NCI-H69 (cell line): ENCODE results near the gene GNAO1.
"Not testable (repeated sequence)": the region's sequence is repeated elsewhere in the genome, so short reads cannot be mapped to it uniquely, and the experiment has no call there.

Source experiments
- DNase-seq: peaks from one replicate; lab custom pipeline; 2025; lab: John Stamatoyannopoulos, UW

The GNAO1 gene

DNA sequence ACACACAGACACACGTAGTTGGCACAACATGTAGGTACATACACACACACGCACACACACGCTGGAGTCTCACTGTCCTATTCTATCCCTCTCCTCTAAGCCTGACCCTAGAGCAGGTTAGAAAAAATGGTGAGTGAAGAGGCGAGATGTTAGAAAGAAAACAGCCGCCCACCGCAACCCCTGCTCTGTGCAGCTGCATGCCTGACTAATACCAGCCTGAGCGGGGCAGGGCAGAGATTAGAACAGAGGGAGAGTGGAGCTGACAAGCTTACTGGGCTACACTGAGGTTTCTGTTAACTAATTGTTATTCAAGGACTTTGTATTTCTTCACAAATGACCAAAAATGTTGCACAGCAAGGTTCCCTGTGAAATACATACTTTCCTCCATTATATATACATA, 174.3 kb downstream of the GNAO1 start:
- DNase-seq = no peak

DNA sequence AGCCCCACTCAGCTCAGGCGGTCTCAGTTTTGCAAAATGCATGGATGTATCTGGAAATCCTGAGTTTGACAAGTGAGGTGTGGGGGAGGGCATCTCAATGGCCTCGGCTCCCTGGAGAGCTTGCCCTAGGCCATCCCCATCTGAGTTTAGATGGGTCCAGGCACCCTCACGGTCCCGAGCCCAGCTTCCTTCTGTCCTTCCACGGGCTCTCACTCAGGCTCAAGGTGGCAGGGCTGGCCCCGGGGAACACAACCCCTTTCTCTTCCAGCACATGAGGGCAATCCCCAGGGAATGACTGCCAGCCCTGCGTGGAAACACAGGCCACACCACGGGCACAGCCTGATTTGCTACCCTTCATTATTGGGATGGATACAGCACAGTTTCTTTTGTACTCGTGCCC, 175.7 kb downstream of the GNAO1 start:
- DNase-seq = no peak

DNA sequence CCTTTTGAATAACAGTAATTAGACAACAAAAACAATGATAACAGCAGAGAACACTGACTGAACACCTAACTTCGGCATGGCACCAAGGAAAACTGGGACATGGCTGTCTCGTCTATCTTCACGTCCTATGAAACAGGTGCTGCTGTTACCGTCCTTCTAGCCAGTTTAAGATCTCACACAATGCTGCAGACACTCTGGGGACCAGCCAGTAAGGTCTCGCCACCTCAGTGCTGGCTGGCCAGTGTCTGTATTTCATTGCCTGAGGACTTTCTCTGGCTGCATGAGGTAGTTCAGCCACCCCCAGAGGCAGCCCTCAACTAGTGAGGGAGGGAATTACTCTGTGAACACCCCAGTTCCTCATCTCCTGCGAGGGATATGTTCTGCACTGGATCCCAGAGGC, 176.5 kb downstream of the GNAO1 start:
- no peak for DNase-seq

DNA sequence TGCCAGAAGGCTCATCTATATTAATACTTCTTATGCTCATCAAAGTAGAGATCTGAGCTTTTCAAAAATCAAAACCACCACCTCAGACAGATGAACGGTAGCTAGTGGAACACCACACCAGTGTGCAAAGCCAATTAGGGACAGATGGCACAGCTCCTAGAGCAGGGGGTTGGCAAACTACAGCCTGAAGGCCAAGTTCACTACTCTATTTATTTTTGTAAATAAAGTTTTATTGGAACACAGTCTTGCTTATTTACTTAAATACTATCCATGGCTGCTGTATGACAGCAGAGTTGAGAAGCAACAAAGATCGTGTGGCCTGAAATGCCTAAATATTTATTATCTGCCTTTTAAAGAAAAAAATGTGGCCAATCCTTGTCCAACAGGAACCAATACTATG, 177.3 kb downstream of the GNAO1 start:
- no peak for DNase-seq

DNA sequence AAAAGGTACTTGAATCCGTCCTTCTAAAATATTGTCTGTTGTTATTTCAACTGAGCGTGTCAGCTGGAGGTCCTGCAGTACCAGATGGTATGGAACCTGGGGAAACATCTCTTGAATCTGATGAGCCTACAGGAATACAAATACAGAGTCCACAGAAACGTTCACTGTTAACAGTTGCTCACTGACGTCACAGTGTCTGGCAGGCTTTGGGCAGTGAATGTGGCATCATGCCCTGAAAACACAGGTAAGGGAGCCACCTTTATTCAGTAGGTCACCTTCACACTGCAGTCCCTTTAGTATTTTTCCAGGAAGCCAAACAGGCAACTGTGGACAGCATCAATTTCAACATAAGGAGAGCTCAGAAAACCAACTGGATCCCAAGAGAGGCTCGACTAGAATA, 177.9 kb downstream of the GNAO1 start:
- peak; percentile 17 for DNase-seq

DNA sequence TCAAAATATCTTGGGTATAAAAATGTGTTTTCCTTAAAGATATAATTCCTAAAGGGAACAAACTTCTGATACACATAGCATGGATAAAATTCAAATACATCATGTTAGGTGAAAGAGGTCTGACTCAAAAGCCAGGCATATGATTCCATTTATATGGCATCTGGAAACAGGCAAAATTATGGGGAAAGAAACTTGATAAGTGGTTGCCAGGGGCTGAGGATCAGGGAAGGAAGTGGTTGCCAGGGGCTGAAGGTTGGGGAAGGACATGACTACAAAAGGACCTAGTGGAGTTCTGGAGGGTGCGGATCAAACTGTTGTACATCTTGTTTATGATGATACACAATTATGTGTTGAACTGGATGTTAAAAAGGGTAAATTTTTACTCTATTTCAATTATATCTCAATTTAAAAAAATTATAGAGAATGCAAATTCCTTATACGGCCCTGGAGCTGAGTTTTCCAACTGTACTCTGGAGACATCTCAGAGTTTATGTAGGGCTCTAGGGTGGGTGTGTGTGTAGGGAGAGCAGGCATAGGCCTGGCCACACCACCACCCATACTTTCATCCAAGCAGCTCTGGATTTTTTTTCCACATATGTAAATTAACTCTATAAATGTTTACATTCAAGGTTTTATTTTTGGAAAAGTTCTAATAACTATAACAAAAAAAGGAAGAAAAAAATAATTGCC, 179.0 kb downstream of the GNAO1 start:
- DNase-seq = no peak

DNA sequence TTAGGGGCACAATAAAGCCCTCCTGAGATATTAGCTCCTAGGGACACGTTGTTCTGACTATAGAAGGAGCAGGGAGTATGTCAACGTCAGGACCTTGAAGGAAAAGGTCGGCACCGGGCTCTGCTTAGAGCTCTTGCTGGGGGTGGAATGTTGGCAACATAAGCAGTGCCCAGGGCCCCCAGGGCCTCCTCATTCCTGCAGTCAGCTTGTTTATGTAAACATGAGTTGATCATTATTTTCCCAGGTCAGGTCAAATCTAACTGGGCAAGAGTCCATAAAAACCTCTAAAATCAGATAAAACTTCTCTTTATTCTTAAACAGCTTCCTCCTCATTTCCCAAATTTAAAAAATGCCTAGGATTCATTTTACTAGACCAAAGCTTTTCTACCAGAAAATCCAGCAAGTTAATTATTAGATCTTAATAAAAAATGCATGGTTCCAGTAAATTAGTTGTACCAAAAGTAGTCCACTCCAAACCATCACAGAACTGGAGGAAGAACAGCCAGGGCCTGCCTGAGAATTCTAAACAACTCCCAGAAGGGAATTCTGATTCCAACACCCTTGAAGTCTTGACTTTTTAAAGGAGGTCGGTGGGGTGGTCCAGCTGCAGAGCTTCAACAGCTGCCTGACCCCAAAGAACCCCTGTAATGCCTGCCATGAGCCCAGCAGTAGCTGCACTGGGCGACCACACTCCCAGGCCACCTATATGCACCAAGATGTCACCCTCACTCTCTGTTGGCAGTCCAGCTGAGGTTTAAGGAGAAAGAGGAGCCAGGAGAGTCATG, 179.8 kb downstream of the GNAO1 start:
- no peak for DNase-seq

DNA sequence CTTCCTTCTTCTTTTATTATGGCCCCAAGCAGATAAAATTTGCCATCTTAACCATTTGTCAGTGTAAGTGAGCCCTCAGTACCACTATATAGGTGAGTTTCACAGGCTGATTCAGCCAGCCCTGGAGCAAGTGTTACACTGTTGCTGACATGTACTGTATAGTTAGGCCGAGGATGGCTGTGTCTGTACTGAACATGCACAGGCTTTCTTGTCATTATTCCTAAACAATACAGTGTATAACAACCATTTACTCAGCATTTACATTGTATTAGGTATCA, 180.3 kb downstream of the GNAO1 start:
- DNase-seq = no peak

DNA sequence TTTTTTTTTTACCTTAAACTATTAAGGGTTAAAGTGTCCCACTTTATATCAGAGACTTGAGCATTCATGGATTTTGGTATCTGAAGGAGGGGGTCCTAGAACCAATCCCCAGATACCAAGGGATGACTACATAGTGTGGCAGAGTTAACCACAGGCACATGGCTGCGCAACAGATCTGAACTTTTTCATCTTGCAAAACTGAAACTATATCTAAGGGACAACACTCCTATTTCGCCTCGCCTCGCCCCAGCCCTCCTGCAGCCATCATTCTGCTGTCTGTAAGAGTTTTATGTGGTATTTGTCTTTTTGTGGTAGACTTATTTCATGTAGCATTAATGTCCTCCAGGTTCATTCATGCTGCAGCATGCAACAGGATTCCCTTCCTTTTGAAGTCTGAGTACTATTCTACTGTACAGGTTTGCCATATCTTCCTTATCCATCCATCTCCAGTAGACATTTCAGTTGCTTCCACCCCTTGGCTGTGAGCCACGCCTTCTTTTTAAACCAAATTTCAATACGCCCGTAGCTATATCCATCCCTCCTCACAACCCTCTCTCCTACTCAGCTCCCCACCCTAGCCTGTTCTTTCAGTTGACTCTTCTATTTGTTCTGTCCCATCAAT, 180.8 kb downstream of the GNAO1 start:
- no peak for DNase-seq

DNA sequence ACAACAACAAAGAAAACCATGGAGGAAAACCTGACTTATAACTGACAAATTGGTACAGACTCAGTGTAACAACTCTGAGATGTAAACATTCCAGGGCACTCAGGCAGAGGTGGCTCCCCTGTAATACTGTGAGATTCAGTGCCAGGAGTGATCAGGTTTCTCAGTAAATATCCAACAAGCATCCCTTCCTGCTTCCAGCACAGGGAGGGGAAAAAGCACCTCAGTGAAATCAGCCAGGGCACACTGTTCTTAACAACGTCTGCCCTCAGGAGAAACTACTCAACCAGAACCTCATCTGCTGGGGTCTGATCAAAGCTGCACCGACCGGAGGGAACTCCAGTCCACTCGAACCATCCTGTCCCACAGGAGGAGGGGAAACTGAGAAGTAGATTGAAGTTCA, 181.7 kb downstream of the GNAO1 start:
- DNase-seq = peak; percentile 4

DNA sequence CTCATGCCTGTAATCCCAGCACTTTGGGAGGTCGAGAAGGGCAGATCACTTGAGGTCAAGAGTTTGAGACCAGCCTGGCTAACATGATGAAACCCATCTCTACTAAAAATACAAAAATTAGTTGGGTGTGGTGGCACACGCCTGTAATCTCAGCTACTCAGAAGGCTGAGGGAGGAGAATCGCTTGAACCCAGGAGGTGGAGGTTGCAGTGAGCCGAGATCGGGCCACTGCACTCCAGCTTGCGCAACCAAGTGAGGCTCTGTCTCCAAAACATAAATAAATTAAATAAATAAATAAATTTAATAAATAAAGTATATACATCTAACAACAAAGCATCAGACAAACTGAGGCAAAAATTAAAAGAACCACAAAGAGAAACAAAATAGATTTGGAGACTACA, 184.5 kb downstream of the GNAO1 start:
- DNase-seq = not testable (repeated sequence)

DNA sequence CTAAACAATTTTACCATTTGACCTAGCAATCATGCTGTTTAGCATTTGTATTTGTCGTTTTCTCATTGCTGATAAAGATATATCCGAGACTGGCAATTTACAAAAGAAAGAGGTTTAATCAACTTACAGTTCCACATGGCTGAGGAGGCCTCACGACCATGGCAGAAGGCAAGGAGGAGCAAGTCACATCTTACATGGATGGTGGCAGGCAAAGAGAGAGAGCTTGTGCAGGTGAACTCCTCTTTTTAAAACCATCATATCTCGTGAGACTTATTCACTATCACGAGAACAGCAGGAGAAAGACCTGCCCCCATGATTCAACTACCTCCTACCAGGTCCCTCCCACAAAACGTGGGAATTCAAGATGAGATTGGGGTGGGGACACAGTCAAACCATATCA, 187.8 kb downstream of the GNAO1 start:
- DNase-seq = not testable (repeated sequence)

DNA sequence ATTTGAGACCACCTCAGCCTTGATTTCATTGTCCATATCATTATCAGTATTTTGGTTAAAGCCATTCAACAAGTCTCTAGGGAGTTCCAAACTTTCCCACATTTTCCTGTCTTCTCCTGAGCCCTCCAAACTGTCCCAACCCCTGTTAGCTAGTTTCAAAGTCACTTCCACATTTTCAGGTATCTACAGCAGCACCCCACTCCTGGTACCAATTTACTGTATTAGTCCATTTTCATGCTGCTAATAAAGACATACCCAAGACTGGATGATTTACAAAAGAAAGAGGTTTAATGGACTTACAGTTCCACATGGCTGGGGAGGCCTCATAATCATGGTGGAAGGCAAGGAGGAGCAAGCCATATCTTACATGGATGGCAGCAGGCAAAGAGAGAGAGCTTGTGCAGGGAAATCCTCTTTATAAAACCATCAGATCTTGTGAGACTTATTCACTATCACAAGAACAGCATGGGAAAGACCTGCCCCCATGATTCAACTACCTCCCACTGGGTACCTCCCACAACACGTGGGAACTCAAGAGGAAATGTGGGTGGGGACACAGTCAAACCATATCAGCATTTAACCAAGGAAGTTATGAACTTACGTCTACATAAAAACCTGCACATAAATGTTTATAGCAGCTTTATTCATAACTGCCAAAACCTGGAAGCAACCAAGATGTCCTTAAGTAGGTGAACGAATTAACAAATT, 189.6 kb downstream of the GNAO1 start:
- DNase-seq = not testable (repeated sequence)

DNA sequence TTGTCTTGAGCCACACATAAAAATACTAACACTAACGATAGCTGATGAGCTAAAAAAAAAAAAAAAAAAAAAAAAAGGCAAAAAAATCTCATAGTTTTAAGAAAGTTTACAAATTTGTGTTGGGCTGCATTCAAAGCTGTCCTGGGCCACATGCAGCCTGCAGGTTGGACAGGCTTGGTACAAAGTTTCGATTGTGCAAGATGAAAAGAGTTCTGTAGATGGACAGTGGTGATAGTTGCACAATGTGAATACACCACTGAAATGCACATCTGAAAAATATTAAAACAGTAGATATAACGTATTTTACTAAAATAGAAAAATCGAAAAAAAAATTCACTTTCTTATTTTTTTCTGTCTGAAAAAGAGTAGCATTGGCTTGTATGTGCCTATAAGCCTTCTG, 191.2 kb downstream of the GNAO1 start:
- no peak for DNase-seq

DNA sequence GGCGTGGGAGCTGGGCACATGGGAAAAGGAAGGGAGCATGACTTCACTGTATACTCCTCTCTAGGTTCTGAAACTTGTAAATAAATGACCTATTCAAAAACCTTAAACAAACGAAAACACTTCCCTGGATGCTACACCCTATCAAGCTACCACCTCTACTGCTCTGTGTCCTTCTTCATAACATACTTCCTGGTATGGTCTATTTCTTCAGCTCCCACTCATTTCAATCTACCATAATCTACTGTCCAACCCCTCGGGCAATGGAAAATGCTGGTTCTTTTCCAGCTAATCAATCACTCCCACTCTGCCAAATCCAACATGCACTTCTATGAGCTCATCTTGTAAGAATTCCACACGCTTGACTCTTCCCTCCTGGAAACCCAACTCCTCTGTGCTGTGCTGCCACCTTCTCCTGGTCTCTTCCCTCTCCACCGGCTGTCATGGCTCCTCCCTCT, 191.6 kb downstream of the GNAO1 start:
- no peak for DNase-seq

DNA sequence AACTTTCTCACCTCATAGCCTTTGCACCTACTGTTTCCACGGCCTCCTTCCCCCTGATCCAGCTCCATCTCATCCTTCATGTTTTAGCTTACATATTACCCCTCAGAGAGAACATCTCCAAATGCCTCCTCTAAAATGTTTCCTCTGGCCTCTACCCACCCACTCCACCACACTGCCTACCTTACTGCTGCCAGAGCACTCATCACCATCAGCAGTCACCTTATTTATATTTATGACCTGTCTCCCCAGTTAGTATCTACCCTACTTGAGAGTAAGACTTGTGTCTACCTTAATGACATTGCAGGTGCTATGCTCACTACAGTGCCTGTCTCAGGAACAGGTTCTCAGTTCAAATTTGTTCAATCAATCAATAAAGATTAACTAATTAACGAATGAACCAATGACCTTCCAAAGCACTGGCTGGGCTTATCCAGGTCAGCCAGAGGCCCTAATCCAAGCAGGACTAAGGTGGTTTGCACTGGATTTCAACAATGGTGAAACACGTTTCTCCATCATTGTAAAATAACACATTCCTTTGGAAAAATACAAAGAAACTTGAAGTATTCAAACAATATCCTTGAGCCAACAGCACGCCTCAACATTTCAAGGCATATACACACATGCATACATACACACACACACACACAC, 192.9 kb downstream of the GNAO1 start:
- no peak for DNase-seq

DNA sequence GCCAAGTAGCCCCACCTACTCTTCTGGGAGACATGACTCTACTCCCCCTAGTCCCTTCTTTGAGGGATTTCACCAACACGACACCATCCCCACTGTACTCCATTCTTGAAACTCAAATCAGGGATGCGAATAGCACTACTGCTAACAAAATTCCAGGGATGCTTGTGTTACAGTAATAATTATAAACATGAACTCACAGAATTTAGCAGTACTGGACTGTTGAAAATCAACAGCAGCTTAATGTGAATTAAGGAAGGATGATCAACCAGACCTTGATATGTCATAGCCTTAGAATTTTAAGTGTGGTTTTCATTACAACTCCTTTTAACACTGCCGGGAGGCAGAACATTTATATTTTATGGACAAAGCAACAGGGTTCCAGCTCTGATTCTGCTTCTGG, 196.1 kb downstream of the GNAO1 start:
- no peak for DNase-seq

DNA sequence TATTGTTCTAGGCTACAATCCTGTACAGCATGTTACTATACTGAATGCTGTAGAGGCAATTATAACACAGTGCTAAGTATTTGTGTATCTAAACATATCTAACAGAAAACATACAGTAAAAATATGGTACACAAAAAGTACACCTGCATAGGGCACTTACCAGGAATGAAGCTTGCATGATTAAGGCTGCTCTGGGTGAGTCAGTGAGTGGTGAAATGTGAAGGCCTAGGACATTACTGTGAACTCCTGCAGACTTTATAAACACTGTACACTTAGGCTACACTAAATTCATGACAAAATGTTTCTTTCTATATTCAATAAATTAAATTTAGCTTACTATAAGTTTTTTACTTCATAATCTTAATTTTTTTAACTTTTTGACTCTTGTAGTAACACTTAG, 196.9 kb downstream of the GNAO1 start:
- DNase-seq = no peak

DNA sequence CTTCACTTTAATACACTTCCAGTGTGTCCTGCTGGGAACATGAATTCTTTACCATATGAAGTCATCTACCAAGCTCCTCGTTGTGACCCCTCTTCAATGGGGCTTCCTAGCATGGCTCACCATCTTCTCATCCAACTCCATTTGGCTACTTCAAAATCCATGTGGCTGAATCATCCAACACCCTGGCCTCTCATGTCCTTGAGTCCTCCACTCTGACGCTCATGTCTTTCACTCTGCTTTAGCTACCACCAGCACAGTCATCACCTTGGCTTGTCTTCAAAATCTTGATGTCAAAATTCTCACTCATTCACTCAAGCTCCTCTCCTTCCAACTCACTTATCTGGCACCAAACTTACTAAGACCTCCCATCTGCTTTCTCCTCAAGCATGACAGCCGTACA, 198.3 kb downstream of the GNAO1 start:
- no peak for DNase-seq

DNA sequence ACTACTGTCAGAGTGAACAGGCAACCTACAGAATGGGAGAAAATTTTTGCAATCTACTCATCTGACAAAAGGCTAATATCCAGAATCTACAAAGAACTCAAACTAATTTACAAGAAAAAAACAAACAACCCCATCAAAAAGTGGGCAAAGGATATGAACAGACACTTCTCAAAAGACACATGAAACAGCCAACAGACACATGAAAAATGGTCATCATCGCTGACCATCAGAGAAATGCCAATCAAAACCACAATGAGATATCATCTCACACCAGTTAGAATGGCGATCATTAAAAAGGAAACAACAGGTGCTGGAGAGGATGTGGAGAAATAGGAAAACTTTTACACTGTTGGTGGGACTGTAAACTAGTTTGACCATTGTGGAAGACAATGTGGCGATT, 205.4 kb downstream of the GNAO1 start:
- DNase-seq = not testable (repeated sequence)

DNA sequence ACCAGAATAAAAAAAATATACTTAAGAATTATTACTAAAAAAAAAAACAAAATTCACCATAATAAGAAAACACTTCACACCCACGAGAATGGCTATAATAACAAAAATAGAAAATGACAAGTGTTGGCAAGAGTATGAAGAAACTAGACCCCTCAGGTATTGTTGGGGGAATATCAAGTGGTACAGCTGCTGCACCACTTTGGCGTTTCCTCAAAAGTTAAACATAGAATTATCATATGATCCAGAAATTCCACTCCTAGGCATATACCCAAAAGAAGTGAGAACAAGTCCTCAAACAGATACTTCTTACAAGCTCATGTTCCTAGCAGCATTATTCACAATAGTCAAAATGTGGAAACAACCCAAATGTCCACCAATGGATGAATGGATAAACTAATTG, 207.8 kb downstream of the GNAO1 start:
- no peak for DNase-seq

DNA sequence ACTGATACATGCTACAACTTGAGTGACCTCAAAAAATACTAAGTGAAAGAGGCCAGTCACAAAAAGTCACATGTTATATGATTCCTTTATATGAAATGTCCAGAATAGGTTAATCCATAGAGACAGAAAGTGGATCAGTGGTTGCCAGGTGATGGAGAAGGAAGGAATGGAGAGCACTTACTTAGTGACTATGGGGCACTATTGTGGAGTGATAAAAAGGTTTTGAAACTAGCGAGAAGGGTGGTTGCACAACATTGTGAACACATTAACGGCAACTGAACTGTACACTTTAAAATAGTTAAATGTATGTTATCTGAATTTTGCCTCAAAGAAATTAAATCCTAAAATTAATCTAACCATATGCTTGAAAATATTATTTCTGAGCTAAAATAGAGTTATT, 208.2 kb downstream of the GNAO1 start:
- no peak for DNase-seq
